ENCODE measurements around the gene TMED5.
A peak's percentile ranks its signal among the peaks of the same experiment; 100 is the strongest.
"Not testable (repeated sequence)": the region's sequence is repeated elsewhere in the genome, so short reads cannot be mapped to it uniquely, and the experiment has no call there.

TMED5 gene

DNA sequence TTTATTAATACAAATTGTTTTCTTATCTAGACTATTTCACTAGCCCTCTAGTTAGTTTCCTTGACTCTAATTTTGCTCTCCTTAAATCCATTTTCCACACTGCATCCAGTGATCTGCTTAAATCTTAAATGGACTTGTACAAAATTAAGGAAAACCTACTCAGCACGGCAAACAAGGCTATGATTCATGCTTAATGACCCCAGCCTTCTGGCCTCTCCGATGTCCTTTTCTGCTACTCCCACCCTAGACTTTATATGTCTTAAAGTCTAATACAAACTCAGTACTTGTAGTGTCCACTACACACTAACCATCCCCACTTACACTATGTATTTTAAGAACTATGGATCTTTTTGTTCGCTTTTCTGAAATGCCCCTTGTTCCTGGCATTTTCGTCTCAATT is 2.2 kb downstream of the TMED5 start:
- DNase-seq = peak; percentile 21
- in situ Hi-C loops (cut with MboI; ENCODE audit: low pct_unique_long_range_greater_than_20kb, low sequenced_read_pairs) = no loop called here

DNA sequence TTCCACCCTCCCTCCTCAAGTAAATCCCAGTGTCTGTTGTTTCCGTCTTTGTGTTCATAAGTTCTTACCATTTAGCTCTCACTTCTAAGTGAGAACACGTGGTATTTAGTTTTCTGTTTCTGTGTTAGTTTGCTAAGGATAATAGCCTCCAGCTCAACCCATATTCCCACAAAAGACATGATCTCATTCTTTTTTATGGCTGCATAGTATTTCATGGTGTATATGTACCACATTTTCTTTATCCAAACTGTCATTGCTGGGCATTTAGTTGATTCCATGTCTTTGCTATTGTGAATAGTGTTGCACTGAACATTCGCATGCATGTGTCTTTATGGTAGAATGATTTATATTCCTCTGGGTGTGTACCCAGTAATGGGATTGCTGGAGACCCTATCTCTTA is 5.6 kb downstream of the TMED5 start:
- in situ Hi-C loops (cut with MboI; ENCODE audit: low pct_unique_long_range_greater_than_20kb, low sequenced_read_pairs); DNase-seq: not testable (repeated sequence)

DNA sequence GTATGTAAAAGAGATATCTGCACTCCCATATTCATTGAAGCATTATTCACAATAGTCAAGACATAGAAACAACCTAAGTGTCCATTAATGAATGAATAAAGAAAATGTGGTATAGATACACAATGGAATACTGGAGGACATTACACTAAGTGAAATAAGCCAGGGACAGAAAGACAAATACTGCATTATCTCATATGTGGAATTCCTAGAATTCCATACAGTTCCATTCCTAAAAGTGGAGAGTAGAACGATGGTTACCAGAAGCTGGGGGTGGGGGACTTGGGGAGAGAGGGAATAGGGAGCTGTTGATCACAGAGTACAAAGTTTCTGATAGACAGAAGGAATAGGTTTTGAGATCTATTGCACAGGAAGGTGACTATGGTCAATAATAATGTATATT is 7.4 kb downstream of the TMED5 start:
- DNase-seq = no peak
- in situ Hi-C loops (cut with MboI; ENCODE audit: low pct_unique_long_range_greater_than_20kb, low sequenced_read_pairs) = no loop called here

DNA sequence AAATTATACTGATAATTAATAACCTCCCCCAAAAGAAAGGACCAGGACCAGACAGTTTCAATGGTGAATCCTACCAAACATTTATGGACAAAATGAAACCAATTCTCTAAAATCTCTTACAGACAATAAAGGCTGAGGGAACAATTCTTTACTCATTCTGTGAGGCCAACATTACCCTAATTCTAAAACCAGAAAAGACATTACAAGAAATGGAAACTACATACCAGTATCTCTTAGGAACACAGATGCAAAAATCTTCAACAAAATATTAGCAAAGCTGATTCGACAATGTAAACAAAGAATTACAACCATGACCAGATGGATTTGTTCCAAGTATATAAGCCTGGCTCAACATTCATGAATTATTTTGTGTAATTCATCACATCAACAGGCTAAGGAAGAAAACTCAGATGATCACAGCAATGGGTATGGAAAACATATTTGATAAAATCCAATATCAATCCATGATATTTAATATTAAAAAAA is 8.6 kb downstream of the TMED5 start:
- no peak for DNase-seq
- in situ Hi-C loops (cut with MboI; ENCODE audit: low pct_unique_long_range_greater_than_20kb, low sequenced_read_pairs) = no loop called here

DNA sequence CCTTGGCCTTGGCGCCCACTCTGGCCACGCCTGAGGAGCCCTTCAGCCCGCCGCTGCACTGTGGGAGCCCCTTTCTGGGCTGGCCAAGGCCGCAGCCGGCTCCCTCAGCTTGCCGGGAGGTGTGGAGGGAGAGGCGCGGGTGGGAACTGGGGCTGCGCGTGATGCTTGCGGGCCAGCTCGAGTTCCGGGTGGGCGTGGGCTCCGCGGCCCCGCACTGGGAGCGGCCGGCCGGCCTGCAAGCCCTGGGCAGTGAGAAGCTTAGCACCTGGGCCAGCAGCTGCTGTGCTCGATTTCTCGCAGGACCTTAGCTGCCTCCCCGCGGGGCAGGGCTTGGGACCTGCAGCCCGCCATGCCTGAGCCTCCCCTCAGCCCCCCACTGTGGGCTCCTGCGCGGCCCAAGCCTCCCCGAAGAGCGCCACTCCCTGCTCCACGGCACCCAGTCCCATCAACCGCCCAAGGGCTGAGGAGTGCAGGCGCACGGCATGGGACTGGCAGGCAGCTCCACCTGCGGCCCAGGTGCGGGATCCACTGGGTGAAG is 10.0 kb downstream of the TMED5 start:
- DNase-seq; in situ Hi-C loops (cut with MboI; ENCODE audit: low pct_unique_long_range_greater_than_20kb, low sequenced_read_pairs): not testable (repeated sequence)

DNA sequence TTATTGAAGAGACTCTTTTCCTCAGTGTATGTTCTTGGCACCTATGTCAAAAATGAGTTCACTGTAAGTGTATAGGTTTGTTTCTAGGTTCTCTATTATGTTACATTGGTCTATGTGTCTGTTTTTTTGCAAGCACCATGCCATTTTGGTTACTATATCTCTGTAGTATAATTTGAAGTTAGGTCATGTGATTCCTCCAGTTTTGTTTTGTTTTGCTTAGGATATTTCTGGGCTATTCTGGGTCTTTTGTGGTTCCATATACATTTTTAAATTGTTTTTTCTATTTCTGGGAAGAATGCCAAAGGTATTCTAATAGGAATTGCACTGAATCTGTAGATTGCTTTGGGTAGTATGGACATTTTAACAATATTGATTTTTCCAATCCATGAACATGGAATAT is 13.2 kb downstream of the TMED5 start:
- in situ Hi-C loops (cut with MboI; ENCODE audit: low pct_unique_long_range_greater_than_20kb, low sequenced_read_pairs) = no loop called here
- DNase-seq = no peak

DNA sequence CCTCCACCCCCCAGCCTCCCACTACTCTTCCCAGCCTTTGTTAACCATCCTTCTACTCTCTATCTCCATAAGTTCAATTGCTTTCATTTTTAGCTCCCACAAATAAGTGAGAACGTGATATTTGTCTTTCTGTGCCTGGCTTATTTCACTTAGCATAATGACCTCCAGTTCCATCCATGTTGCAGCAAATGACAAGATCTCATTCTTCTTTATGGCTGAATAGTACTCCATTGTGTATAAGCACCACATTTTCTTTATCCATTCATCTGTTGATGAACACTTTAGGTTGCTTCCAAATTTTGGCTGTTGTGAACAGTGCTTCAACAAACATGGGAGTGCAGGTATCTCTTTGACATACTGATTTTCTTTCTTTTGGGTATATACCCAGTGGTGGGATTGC is 14.3 kb downstream of the TMED5 start:
- in situ Hi-C loops (cut with MboI; ENCODE audit: low pct_unique_long_range_greater_than_20kb, low sequenced_read_pairs); DNase-seq: not testable (repeated sequence)

DNA sequence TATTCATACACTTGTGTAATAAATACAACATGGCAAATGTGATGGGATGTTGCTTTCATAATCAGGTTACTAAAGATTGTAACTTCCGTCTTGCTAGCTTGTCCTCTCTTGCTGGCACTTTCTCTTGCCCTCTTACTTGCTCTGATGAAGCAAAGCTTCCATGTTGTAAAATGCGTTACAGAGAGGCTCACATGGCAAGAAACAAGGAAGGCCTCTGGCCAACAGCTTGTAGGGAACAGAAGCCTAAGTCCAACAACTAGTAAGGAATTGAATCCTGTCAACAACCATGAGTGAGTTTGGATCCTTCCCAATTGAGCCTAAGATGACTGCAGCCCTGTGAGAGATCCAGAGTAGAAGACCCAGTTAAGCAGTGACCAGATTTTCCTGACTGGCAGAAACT is 15.4 kb downstream of the TMED5 start:
- in situ Hi-C loops (cut with MboI; ENCODE audit: low pct_unique_long_range_greater_than_20kb, low sequenced_read_pairs) = no loop called here
- no peak for DNase-seq

DNA sequence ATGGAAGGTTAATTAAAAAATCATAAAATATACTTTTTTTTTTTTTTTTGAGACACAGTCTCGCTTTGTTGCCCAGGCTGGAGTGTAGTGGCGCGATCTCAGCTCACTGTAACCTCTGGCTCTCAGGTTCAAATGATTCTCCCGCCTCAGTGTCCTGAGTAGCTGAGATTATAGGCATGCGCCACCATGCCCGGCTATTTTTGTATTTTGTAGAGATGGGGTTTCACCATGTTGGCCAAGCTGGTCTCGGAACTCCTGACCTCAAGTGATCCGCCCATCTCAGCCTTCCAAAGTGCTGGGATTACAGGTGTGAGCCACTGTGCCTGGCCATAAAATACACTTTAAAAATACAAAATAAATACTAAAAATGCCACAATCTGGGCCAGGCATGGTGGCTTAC is 16.9 kb downstream of the TMED5 start:
- in situ Hi-C loops (cut with MboI; ENCODE audit: low pct_unique_long_range_greater_than_20kb, low sequenced_read_pairs); DNase-seq: not testable (repeated sequence)

DNA sequence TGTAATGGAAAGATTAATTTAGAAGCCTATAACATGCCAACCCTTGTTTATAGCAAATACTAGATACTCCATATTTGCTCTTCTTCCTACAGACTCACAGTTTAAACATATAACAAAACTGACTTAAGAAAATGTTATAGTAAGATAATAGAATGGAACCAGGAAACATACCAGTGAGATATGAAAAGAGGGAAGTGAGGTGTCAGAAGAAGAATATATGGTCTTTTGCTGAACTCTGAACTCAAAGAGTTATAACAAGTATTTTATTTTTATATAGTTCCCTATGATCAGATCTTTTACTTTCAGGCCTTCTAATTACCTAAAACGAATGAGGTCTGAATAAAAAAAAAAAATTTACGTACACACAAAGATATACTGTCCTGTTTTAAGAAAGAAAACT is 20.9 kb downstream of the TMED5 start:
- DNase-seq = no peak
- in situ Hi-C loops (cut with MboI; ENCODE audit: low pct_unique_long_range_greater_than_20kb, low sequenced_read_pairs) = no loop called here

DNA sequence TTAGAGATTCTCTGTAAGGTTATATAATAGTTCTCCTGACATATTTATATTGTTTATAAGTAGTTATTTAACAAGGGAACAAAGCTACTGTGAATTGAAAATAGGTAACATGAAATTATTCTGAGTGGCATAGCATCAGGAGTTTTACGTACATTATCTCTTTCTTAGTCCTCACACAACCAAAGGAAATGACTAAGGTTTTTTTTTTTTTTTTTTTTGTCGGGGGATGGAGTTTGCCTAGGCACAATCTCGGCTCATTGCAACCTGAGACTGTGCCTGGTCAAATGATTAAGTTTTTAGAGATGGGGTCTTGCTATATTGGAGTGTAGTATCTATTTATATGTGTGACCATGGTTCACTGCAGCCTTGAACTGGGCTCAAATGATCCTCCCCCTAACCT is 24.9 kb downstream of the TMED5 start:
- DNase-seq = peak; percentile 37
- in situ Hi-C loops (cut with MboI; ENCODE audit: low pct_unique_long_range_greater_than_20kb, low sequenced_read_pairs) = no loop called here

DNA sequence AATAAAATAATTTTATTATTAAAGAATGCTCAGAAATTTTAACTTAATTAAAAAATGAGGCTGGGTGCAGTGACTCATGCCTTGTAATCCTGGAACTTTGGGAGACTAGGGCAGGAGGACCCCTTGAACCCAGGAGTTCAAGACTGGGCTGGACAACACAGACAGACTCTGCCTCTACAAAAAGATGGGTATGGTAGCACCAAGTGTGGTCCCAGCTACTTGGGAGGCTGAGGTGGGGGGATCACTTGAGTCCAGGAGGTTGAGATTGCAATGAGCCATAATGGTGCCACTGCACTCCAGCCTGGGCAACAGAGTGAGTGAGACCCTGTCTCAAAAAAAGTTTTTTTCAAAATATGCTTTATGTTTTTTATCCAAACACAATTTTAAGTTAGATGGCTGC is 25.3 kb downstream of the TMED5 start:
- no peak for DNase-seq
- in situ Hi-C loops (cut with MboI; ENCODE audit: low pct_unique_long_range_greater_than_20kb, low sequenced_read_pairs) = no loop called here

DNA sequence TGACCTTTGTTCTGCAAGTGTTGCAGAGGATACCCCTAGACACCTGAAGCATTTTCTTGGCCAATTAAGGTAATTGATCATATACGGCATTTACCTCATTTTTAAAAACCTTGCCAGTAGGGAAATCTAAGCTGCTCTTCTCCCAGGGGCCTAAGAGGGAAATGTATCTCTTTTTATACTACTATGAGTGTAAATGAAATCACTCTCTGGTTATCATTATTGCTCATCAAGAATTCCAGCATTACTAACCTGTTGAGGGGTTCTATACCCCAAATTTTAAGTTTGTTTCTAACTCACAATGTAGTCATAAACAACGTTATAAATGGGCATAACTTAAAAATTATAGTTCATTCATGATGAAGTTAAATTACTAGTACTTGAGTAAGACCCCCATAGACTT is 27.4 kb downstream of the TMED5 start:
- DNase-seq = no peak
- in situ Hi-C loops (cut with MboI; ENCODE audit: low pct_unique_long_range_greater_than_20kb, low sequenced_read_pairs) = no loop called here

DNA sequence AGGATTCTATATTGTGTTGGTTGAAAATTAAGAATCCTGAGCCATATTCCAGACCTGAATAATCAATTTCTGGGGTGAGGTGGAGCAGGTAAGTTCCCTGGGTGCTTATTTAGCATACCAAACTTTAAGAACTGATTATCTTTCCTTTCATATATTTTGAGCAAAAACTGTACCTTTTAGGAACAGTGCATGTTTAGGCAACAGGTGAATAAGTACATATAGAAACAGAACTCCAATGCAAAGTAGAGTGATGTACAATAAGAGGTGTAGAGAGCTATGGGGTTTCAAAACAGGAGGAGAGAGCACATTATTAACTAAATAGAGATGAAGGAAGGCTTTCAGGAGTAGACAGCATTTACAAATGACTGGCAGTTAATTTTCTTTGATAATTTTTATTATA is 28.7 kb downstream of the TMED5 start:
- no peak for DNase-seq

DNA sequence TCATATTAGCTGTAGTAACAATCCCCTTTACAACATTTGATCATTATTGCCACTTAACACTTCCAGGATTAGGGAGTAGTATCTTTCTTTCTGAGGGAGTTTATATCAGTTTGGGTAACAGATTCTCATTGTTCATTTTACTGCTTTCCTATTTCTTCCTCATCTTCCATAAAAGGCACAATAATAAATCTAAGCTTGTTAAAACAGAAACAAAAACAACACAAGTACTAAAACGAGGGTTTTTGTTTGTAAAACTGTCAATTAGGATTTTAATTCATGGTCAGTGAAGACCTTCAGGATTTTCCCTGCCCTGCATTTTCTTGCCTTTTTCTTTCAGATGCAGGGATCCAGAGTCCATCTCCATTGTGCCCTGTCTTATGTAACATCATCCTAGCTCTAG is 29.5 kb downstream of the TMED5 start:
- in situ Hi-C loops (cut with MboI; ENCODE audit: low pct_unique_long_range_greater_than_20kb, low sequenced_read_pairs) = no loop called here
- DNase-seq = no peak

More for the DNA sequence above, 28.7 kb downstream of the TMED5 start:
- in situ Hi-C loops (cut with MboI; ENCODE audit: low pct_unique_long_range_greater_than_20kb, low sequenced_read_pairs) = no loop called here

DNA sequence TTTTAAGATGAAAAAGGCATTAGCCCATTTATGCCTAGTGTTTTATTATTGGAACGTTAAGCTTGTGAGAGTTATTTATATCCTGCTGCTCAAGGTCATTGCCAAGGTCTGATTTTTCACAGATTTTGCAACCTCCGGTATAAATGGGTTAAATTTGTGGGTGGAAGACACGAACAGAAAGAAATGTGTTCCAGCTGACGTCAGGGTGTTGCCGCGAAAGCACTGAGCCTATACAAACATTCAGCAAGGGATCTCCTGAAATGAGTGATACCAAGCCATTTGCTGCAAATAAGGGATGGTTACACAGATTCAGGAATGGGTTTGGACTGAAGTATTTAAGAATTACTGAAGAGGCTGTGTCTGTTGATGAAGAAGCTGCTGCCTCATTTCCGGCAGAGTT is 32.2 kb downstream of the TMED5 start:
- in situ Hi-C loops (cut with MboI; ENCODE audit: low pct_unique_long_range_greater_than_20kb, low sequenced_read_pairs) = no loop called here
- DNase-seq = no peak

DNA sequence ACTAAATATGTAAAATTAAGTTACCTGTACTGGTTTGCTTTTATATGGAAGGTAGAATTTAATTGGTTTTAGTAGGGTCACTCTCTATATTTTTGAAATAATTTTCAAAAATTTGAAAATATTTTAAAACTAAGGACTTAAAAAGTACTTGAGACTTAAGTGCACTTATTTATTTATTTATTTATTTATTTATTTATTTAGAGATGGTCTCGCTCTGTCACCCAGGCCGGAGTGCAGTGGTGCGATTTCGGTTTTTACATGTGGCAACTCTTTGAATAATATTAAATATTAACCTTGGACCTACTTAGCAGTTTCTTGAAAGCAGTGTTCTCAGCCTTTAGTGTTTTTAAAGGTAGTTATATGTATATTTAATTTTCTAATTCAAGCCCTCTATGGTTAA is 36.4 kb downstream of the TMED5 start:
- in situ Hi-C loops (cut with MboI; ENCODE audit: low pct_unique_long_range_greater_than_20kb, low sequenced_read_pairs) = no loop called here
- DNase-seq = no peak

DNA sequence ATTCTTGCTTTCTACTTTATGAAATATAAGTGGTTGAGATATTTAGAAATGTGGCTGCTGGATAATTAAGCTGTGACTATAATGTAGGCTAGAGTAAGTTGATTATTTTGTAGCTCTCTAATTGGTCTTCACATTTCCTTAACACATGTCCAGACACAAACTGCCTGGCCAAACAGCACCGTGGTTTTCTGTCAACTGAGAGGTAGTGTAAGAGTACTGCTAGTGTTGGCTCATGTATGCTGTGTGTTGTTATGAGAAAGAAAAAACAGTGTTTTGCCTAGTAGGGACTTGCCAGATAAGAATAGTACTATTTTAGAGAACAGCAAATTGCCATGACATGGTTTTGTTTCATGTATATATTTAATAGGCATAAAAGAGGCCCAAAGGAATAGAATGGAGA is 37.1 kb downstream of the TMED5 start:
- in situ Hi-C loops (cut with MboI; ENCODE audit: low pct_unique_long_range_greater_than_20kb, low sequenced_read_pairs) = no loop called here
- peak; percentile 31 for DNase-seq

DNA sequence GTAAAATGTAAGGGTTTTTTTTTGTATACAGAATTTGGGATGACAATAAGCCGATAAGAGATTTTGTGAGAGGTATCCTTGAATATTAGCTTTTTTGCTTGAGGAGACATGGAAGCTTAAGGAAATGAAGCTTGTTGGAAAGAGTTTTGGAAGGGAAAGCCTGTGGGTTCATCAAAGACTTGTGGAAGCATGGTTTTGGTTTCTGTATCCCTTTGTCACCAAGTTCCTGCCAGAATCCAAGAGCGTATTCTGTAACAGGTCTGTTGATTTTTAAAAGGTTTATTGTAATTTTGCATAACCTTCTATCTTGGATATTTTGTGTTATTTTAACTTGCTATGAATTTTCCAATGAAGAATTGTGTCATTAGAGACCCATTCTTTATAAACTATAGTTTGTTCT is 38.1 kb downstream of the TMED5 start:
- in situ Hi-C loops (cut with MboI; ENCODE audit: low pct_unique_long_range_greater_than_20kb, low sequenced_read_pairs) = no loop called here
- DNase-seq = no peak

DNA sequence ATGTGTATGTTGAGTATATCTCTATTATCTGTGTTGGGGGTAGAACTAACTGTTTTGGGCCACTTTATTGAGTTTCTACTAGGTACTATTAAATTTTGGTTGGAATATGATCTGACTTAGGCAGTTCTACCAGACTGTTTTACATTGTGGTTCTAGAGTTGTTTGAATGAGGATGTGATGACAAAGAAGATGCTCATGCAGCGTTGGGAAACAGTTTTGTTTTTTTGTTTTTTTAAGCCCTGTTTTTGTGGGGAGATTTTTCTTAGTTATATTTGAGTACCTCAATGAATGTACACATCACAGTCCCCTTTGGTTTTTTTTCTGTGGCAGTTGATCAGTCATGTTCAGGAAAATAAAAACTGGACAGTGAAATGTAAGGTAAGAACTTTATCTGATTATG is 40.1 kb downstream of the TMED5 start:
- no peak for DNase-seq
- in situ Hi-C loops (cut with MboI; ENCODE audit: low pct_unique_long_range_greater_than_20kb, low sequenced_read_pairs) = no loop called here

DNA sequence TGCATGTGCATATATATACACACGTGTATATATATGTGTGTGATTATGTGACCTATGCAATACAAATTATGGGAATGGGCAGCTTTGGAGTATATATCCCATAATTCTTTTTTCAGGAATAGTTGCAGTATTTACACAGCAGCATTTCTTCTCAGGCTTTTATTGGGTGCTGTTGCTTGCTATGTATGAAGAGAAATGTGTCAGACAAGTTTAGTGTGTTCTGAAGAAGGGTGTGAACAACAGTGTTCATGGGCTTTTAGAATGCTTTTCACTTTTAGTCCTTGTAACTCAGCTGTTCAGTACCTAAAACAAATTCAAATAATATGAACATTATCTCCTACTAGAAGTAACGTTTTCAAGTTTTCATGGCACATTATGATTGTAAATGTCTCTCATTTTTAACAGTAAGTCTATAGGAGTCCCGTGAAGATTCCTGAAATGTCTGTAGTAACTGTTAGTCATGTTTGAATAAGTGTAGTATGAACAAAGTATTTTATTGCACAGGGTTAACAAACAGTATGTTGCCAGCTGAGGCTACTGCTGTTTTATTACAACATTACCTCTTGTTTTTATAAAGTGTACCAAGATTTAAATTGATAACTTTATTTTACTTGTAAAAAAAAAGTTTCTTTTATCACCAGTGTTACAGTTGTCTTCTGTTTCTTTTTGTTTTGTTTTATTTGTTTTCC is 42.5 kb downstream of the TMED5 start:
- in situ Hi-C loops (cut with MboI; ENCODE audit: low pct_unique_long_range_greater_than_20kb, low sequenced_read_pairs) = no loop called here
- no peak for DNase-seq
